Hematopoietic multipotent progenitor cell treated with erythropoietin and hydrocortisone succinate and interleukin-3 and kit ligand, for 8 days (in vitro differentiated cells): ENCODE data around the gene SPECC1L.
A peak's percentile ranks its signal among the peaks of the same experiment; 100 is the strongest.

Experiments
- DNase-seq: peaks from one replicate; pipeline ENCODE4 v3.0.0-alpha.2; 2015

Gene SPECC1L

GRCh38 chr22:24446260-24446611 is 175.6 kb downstream of the SPECC1L start:
- DNase-seq: no peak

GRCh38 chr22:24450610-24451009 is 180.0 kb downstream of the SPECC1L start:
- DNase-seq: peak; percentile 17

GRCh38 chr22:24451162-24451561 is 180.5 kb downstream of the SPECC1L start:
- no peak for DNase-seq

- no peak for DNase-seq
These were observed 183.2 kb downstream of the SPECC1L start for GRCh38 chr22:24453853-24454252.

- no peak for DNase-seq
These were observed 184.4 kb downstream of the SPECC1L start for GRCh38 chr22:24455039-24455438.

- peak; percentile 50 for DNase-seq
These were observed 185.3 kb downstream of the SPECC1L start for GRCh38 chr22:24455751-24456426.

- DNase-seq: no peak
These were observed 187.3 kb downstream of the SPECC1L start for GRCh38 chr22:24457894-24458420.

- DNase-seq: no peak
These were observed 189.3 kb downstream of the SPECC1L start for GRCh38 chr22:24459911-24460310.

GRCh38 chr22:24460418-24461089 is 189.9 kb downstream of the SPECC1L start:
- DNase-seq: no peak

- DNase-seq: no peak
These were observed 192.6 kb downstream of the SPECC1L start for GRCh38 chr22:24463071-24463760.

- no peak for DNase-seq
These were observed 194.9 kb downstream of the SPECC1L start for GRCh38 chr22:24465566-24465965.

GRCh38 chr22:24465975-24466374 is 195.3 kb downstream of the SPECC1L start:
- no peak for DNase-seq

- DNase-seq: peak; percentile 17
These were observed 196.2 kb downstream of the SPECC1L start for GRCh38 chr22:24466716-24467328.

- no peak for DNase-seq
These were observed 196.7 kb downstream of the SPECC1L start for GRCh38 chr22:24467340-24467739.
